ENCODE measurements around the gene TRIM69.
"Not testable (repeated sequence)": the region's sequence is repeated elsewhere in the genome, so short reads cannot be mapped to it uniquely, and the experiment has no call there.

The TRIM69 gene

DNA sequence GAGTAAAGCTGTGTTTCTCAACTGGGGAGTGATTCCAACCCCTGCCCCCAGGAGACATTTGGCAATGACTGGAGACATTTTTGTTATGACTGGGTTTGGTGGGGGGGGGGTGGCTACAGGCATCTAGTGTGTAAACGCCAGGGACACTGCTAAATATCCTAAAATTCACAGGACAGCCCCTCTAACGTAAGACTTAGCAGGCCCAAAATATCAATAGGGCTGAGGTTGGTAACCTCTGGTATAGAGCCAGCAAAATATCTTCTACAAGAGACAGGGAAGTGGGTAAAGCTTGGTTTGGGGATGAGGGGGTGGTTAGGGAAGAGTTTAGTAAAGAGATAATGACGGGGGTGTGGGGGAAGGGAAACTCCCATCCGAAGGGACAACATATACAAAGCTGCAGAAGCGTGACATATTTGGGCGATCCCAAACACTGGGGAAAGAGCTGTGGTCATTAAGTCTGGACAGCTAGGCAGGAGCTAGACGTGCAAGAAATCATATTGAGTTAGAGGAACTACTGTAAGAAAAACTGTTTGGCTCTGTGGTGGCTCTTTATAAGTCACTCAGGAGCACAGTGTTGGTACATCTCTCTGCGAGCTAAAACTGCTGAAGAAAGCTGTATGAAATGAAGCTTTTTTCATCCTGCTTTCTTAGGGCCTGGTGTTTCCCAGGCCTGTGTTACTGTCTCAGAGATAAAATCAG, 697 bp upstream of the TRIM69 start:
- peaks cover under 1% of the 10 kb centered on the region for H3K79me2 ChIP-seq (ENCODE audit: control insufficient read depth, low read length)
- no peak overlapping the region for H3K27ac ChIP-seq (ENCODE audit: low read depth, low read length)

GRCh38 chr15:44738340-44738984, 2.1 kb downstream of the TRIM69 start:
- no peaks in the 10 kb centered on the region for H3K9me2 ChIP-seq (replicated peaks; ENCODE audit: control insufficient read depth, low read length)
- no peak overlapping the region for H3K4me2 ChIP-seq (ENCODE audit: low read length)
- peaks cover 14% of the 10 kb centered on the region; the same call in 1 of the 2 replicates for H3F3A ChIP-seq (ENCODE audit: control insufficient read depth, insufficient read depth)
- no peak overlapping the region for H3K4me3 ChIP-seq (ENCODE audit: low read length)
- H3K27ac ChIP-seq (ENCODE audit: low read depth, low read length): no peak overlapping the region
- peaks cover 21% of the 10 kb centered on the region for H3K4me1 ChIP-seq (ENCODE audit: control insufficient read depth, low read length)
- no peaks in the 10 kb centered on the region for H4K20me1 ChIP-seq (ENCODE audit: control insufficient read depth, insufficient read depth, low read depth, low read length)
- no peaks in the 10 kb centered on the region for H3K36me3 ChIP-seq (ENCODE audit: control insufficient read depth, low read length)
- H3K9me3 ChIP-seq (ENCODE audit: control insufficient read depth, insufficient read depth, low read length): no peaks in the 10 kb centered on the region
- H3K79me2 ChIP-seq (ENCODE audit: control insufficient read depth, low read length): no peaks in the 10 kb centered on the region
- H3K27me3 ChIP-seq (ENCODE audit: control insufficient read depth, low read length): no peaks in the 10 kb centered on the region
- no peak for TF ChIP-seq EZH2phosphoT487 (IDR thresholded peaks at IDR 0.05; ENCODE audit: borderline replicate concordance, low read length)
- TF ChIP-seq, protein P1, sequence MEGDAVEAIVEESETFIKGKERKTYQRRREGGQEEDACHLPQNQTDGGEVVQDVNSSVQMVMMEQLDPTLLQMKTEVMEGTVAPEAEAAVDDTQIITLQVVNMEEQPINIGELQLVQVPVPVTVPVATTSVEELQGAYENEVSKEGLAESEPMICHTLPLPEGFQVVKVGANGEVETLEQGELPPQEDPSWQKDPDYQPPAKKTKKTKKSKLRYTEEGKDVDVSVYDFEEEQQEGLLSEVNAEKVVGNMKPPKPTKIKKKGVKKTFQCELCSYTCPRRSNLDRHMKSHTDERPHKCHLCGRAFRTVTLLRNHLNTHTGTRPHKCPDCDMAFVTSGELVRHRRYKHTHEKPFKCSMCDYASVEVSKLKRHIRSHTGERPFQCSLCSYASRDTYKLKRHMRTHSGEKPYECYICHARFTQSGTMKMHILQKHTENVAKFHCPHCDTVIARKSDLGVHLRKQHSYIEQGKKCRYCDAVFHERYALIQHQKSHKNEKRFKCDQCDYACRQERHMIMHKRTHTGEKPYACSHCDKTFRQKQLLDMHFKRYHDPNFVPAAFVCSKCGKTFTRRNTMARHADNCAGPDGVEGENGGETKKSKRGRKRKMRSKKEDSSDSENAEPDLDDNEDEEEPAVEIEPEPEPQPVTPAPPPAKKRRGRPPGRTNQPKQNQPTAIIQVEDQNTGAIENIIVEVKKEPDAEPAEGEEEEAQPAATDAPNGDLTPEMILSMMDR (IDR thresholded peaks at IDR 0.05; ENCODE audit: low read depth, low read length, poor library complexity, severe bottlenecking): peak; percentile 79

More for the DNA sequence above, 697 bp upstream of the TRIM69 start:
- Histone ChIP-seq H3K9me2 (replicated peaks; ENCODE audit: control insufficient read depth, low read length) (no peaks in the 10 kb centered on the region), H3F3A (ENCODE audit: control insufficient read depth, insufficient read depth) (peaks cover 14% of the 10 kb centered on the region; the same call in 1 of the 2 replicates), H3K27me3 (ENCODE audit: control insufficient read depth, low read length) (no peaks in the 10 kb centered on the region), H3K4me2 (ENCODE audit: low read length) (peak overlapping the region; percentile 38), H3K4me3 (ENCODE audit: low read length) (peak overlapping the region; percentile 31), H4K20me1 (ENCODE audit: control insufficient read depth, insufficient read depth, low read depth, low read length) (no peaks in the 10 kb centered on the region), H3K4me1 (ENCODE audit: control insufficient read depth, low read length) (peaks cover 23% of the 10 kb centered on the region), H3K36me3 (ENCODE audit: control insufficient read depth, low read length) (peaks cover 12% of the 10 kb centered on the region), H3K9me3 (ENCODE audit: control insufficient read depth, insufficient read depth, low read length) (no peaks in the 10 kb centered on the region)
- TF ChIP-seq EZH2phosphoT487 (IDR thresholded peaks at IDR 0.05; ENCODE audit: borderline replicate concordance, low read length): no peak
- TF ChIP-seq, protein P1 (IDR thresholded peaks at IDR 0.05; ENCODE audit: low read depth, low read length, poor library complexity, severe bottlenecking): no peak

DNA sequence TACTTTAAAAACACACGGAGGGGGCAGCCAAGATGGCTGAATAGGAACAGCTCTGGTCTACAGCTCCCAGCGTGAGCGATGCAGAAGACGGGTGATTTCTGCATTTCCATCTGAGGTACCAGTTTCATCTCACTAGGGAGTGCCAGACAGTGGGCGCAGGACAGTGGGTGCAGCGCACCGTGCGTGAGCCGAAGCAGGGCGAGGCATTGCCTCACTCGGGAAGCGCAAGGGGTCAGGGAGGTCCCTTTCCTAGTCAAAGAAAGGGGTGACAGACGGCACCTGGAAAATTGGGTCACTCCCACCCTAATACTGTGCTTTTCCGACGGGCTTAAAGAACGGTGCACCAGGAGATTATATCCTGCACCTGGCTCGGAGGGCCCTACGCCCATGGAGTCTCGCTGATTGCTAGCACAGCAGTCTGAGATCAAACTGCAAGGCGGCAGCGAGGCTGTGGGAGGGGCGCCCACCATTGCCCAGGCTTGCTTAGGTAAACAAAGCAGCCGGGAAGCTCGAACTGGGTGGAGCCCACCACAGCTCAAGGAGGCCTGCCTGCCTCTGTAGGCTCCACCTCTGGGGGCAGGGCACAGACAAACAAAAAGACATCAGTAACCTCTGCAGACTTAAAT, 3.0 kb downstream of the TRIM69 start:
- H3K36me3 ChIP-seq (ENCODE audit: control insufficient read depth, low read length); H3K27me3 ChIP-seq (ENCODE audit: control insufficient read depth, low read length); H3K79me2 ChIP-seq (ENCODE audit: control insufficient read depth, low read length); H3K27ac ChIP-seq (ENCODE audit: low read depth, low read length); H3K4me2 ChIP-seq (ENCODE audit: low read length); H3K9me2 ChIP-seq (replicated peaks; ENCODE audit: control insufficient read depth, low read length); H4K20me1 ChIP-seq (ENCODE audit: control insufficient read depth, insufficient read depth, low read depth, low read length); H3K9me3 ChIP-seq (ENCODE audit: control insufficient read depth, insufficient read depth, low read length); H3K4me3 ChIP-seq (ENCODE audit: low read length): not testable (repeated sequence)
- peaks cover 21% of the 10 kb centered on the region for H3K4me1 ChIP-seq (ENCODE audit: control insufficient read depth, low read length)
- H3F3A ChIP-seq (ENCODE audit: control insufficient read depth, insufficient read depth): peaks cover 14% of the 10 kb centered on the region; the same call in 1 of the 2 replicates

DNA sequence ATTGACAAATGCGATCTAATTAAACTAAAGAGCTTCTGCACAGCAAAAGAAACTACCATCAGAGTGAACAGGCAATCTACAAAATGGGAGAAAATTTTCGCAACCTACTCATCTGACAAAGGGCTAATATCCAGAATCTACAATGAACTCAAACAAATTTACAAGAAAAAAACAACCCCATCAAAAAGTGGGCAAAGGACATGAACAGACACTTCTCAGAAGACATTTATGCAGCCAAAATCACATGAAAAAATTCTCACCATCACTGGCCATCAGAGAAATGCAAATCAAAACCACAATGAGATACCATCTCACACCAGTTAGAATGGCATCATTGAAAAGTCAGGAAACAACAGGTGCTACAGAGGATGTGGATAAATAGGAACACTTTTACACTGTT, 7.1 kb downstream of the TRIM69 start:
- H3K79me2 ChIP-seq (ENCODE audit: control insufficient read depth, low read length); H4K20me1 ChIP-seq (ENCODE audit: control insufficient read depth, insufficient read depth, low read depth, low read length); H3K4me3 ChIP-seq (ENCODE audit: low read length); H3K9me3 ChIP-seq (ENCODE audit: control insufficient read depth, insufficient read depth, low read length); H3K4me1 ChIP-seq (ENCODE audit: control insufficient read depth, low read length); H3K4me2 ChIP-seq (ENCODE audit: low read length); H3K9me2 ChIP-seq (replicated peaks; ENCODE audit: control insufficient read depth, low read length); H3K27me3 ChIP-seq (ENCODE audit: control insufficient read depth, low read length); H3K36me3 ChIP-seq (ENCODE audit: control insufficient read depth, low read length); H3K27ac ChIP-seq (ENCODE audit: low read depth, low read length); H3F3A ChIP-seq (ENCODE audit: control insufficient read depth, insufficient read depth): not testable (repeated sequence)

All from DOHH2 (cell line).